Activated gamma-delta T cell treated with anti-CD3 and anti-CD28 coated beads, Interleukin-2, amount 50 U/mL, for 16 hours (primary cell): ENCODE results near the gene REX1BD.
A peak's percentile ranks its signal among the peaks of the same experiment; 100 is the strongest.

Experiments used
- DNase-seq: peaks from one replicate; pipeline ENCODE4 v3.0.0-alpha.2; 2020; ENCODE audit warnings: low read depth

Gene REX1BD

GRCh38 chr19:18616023-18616422 is 27.4 kb downstream of the REX1BD start:
- DNase-seq: no peak

GRCh38 chr19:18617562-18617961 is 29.0 kb downstream of the REX1BD start:
- no peak for DNase-seq

DNA sequence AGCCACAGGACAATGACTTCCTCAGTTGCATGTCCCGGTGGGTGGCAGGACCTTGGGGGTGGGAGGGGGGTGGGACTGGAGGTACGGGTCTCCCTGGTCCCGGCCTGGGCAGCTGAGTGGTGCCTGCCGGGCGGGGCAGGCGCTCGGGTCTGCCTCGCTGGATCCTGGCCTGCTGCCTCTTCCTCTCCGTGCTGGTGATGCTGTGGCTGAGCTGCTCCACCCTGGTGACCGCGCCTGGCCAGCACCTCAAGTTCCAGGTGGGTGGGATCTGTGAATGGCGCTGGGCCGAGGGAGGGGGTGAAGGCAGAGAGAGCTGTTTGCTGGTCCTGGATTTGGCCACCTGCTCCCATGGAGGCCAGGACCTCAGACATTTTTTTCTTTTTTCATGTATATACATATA is 29.6 kb downstream of the REX1BD start:
- DNase-seq: no peak

DNA sequence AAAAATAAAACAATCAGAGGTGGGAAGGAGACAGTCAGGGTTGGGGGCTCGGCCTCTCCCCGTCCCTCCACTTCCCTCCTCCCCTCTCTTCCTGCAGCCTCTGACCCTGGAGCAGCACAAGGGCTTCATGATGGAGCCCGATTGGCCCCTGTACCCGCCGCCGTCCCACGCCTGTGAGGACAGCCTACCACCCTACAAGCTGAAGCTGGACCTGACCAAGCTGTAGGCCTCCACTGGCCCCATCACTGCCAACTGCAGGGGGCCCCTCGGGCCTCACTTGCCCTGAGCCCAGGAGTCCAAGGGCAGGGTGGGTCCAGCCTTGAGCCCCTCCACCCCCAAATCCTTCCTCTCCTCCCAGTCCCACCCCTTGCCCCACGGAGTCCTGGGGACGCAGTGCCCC is 31.7 kb downstream of the REX1BD start:
- DNase-seq: no peak

DNA sequence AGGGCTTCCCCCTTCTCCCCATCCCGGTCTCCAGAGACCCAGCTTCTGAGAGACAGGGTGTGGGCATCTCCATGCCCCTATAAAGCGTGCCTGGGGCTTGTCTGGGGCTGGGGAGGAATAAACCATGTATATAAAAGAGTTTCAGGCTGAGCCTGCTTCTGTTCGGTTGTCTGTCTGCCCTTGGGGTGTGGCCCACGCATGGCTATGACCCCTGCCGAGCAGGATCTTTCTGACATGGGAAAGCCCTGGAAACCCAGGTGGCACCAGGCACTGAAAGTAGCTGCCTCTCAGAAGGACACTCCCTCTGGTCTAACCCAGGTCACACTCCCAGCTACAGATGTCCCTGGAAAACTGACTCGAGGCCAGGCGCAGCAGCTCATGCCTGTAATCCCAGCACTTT is 32.3 kb downstream of the REX1BD start:
- no peak for DNase-seq

GRCh38 chr19:18626906-18627305 is 38.3 kb downstream of the REX1BD start:
- no peak for DNase-seq

DNA sequence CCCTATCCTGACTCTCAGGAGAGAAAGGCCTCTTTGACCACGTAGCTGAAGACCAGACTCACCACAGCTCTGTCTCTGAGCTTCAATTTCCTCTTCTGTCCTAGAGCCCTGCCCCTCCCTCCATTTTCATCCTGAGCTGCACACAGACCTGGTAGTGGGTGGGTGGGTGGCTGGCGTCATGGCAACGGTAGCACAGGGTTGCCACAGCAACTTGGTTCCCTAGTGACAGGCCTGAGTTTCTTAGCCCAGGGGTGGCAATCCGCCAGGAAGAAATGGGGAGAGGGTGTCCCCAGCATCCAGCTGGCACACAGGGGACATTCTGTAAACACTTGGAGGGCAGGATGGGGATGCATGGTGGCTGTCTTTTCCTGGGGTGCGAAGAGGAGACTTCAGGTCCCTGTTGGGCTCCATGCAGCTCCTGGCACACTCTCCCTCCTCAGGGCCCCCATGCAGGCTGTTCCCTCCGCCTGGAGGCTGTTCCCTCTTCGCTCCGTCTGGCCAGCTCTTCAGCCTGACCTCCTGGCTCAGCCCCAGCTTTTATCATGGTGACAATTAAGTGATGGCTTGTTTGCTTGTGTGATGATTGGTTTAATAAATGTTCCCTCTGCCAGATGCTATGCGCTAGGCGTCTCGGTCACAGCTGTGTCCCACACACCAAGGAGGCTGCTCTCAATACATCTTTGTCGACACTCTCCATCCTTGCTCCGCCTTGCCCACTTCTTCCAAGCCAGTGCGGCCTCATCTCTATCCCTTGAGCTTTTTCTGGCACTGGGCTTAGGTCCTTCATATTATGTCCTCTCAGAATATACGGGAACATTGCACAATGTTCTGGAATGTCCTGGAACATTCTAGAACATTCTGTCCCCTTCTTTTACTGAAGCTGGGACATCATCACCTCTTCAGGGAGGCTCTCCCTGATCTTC is 40.8 kb downstream of the REX1BD start:
- DNase-seq: no peak

DNA sequence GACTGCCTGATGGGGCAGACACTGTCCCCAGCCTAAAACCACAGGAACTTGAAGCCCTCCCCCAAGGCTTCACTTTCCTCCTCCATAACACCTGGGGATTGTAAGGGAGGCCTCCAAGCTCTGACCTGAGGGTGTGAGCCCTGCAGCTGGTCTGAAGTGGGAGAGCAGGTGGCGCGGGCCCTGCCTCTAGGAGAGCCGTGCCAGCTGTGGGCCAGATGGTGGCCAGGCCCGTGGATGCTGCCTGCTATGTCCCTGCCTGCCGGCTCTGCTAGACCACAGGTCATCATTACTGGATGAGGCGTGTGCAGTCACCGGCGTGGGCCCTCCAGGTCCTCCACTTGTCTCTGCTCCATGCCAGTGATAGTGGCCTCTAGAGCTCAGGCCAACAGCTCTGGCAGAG is 44.7 kb downstream of the REX1BD start:
- DNase-seq: no peak

DNA sequence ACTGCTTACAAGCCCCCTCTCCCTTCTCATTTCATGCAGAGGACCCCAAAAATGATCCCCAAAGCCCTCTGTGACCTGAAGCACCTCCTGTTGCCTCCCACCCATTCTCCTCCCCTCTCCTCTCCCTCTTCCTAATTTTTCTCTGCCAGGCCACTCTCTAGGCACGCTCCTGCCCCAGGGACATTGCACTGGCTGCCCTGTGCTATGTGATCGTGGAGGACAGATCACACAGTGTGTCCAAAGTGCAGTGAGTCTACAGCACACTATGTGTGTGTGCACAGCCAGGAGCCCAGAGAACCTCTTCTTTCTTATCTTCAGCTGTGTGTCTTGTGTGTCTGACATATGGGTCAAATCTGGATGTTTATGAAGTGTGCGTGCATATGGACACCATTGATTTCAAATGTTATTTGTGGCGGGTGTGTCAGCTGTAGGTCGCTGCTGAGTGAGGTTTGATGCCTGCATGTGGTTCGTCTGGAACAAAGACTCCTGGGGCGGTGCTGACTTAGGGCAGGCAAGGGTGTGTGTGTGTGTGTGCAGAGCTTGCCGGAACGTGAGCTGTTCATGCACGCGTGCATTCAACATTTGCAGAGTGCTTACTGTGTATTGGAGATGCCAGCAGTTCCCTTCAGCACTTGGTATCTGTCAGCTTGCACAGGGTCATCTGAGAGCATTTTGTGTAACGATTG is 46.2 kb downstream of the REX1BD start:
- DNase-seq: no peak

DNA sequence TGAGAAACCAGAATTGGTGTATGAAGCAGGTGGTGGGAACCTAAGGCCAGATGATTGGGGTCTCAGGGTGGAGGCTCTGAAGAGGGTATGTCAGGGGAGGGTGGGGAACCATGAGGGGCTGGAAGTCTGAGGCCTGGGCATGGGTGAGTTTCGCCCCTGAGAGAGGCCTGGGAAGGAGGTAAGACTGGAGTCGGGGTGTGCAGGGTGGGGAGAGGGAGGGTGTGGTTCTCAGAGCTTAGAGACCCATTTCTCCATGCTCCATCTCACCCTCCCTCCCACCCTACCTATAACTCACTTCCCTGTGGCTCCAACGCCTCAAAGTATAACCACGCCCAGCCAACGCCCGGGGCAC is 47.2 kb downstream of the REX1BD start:
- no peak for DNase-seq

DNA sequence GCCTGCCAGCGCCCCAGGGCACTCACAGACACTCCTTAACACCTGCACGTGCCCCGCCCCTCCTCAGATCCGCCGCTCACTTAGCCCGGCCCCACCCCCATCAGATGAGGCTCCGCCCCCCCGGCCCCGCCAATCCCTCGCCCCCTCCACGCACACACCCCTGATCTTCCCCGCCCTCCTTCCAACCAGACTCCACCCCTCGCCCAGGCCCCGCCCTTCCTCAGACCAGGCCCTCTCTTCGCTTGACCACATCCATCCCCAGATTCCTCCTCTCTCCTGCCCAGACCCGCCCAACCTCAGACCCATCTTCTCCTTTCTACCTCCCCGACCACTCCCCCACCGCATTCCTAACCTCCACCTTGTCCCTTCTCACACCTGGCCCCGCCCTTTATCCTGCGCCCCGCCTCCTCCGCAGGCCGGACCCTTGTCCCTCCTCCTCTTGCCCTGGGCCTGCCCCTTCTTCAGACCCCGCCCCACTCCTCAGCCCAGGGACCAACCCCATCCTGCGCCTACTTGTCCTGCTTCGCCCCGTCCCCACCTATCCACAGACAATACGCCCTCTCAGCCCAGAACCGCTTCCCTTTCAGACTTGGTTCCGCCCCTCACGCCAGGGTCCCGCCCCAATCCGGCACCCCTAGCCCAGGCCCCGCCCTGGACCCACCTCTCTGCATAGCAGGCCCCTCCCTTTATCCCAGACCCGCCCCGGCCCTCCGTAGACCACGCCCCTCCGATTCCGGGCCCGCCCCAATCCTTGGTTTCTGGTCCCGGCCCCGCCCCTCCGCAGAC is 47.8 kb downstream of the REX1BD start:
- peak; percentile 97 for DNase-seq

GRCh38 chr19:18636969-18637629 is 48.5 kb downstream of the REX1BD start, which contains the start of gene KLHL26:
Gene KLHL26 (plus strand): TSS chr19:18637028. CDS start chr19:18637055, 27 bp downstream.
- no peak for DNase-seq

DNA sequence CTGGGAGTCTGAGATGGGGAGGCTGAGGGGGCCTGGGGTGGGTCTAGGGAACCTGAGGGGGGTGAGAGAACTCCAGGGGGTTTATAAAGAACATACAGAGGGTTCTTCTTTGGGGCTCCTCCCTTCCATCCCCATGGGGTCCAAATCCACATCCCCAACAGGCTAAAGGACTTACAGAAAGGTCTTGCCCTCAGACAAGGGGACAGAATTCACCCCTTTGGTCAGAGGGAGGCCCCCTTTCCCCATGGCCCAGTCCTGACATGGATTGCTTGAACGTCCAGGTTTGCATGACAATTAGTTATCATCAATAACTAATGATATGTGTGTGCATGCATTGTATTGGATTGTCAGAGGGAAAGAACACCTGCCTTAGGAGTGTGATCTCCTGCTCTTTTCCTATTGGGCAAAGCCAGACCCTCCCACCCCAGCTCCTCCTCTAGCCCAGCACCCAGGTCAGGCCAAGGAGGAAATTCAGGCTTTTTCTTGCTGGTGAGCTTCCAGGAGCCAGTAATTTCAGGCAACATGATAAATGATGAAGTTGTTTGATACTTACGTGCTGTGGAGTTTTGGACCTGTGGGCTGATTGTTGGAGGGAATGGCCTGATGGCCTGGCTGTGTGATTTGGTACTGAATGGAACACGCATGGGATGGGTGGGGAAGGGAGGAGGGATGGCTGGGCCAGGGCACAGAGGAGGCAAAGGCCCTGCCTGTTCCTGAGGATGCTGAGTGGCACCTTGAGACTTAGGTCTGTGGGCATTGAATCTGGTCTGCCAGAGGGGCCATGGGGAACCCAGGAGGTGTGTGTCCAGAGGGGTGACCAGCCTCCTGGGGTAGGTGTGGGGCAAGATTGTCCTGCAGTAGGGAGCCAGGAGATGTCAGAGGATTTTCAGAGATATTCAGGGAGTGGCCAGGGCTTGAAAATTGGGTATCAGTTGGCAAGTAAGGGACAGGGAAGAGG is 49.4 kb downstream of the REX1BD start:
- no peak for DNase-seq

GRCh38 chr19:18639706-18640243 is 51.2 kb downstream of the REX1BD start:
- DNase-seq: no peak
